Activated effector memory CD4-positive, alpha-beta T cell treated with anti-CD3 and anti-CD28 coated beads, Interleukin-2, amount 50 U/mL, for 16 hours (primary cell): ENCODE measurements around the gene MTARC1.

Source experiments
- DNase-seq: peaks from one replicate; pipeline ENCODE4 v3.0.0-alpha.2; 2020

The MTARC1 gene

DNA sequence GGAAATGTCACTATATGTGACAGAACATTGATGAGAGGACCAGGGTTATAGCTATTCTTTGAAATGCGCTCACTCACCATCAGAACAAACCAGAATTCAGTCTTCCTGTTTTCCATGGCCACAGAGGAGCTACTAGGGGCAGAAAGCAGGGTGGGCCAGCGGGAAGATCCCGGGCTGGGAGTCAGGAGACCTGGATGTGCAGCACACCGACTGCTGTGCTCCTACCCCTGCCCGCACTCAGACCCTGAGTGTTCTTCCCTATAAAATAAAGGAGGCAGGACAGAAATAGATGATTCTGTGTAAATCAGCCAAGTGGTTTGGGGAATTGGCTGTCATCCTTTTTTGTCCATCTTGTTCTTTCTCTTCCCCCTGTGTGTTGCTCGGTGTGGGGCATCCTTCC, 21.0 kb downstream of the MTARC1 start:
- no peak for DNase-seq

DNA sequence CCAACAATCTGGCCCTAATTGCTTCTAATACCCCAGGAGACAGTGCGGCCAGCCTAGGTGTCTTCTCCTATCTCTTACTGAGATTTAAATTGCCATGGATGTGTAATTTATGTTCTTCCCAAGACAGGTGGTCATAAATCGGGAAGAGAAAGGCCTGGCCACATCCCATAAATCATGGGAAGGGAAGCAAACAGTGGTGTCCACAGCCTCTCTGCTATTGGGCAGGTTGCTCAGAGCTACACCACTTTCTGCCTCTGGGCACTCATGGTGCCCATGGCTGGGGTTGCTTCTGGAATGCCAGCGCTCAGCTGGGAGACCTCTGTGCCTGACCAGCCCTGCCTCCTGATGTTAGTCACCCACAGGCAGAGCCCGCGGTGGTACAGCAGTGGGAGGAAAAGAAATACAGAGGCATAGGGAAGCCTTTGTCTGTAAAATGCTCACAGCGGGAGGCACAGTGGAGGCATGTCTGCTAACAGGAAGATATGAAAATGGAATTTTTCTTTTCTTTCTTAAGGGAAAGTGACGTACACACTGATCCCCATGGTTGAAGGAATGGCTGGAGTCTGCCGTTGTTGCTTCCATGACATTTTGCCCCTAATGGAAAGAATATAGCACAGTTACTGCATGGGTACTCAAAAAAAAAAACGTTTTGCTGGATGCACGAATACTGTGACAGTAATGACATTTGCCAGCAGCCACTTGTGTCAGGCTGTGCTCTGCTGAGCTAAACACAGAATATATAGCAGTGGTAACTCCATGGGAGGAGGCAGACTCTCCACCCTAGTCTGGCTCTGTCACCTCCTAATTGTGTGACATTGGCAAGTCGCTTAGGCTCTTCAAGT, 21.9 kb downstream of the MTARC1 start:
- DNase-seq: no peak

- DNase-seq: no peak
These were observed 22.5 kb downstream of the MTARC1 start for GRCh38 chr1:220809187-220809550.

- DNase-seq: no peak
These were observed 23.0 kb downstream of the MTARC1 start for GRCh38 chr1:220809704-220810103.

GRCh38 chr1:220810179-220810653, 23.5 kb downstream of the MTARC1 start:
- DNase-seq: peak; percentile 86

- DNase-seq: no peak
These were observed 24.2 kb downstream of the MTARC1 start for GRCh38 chr1:220810963-220811362.

DNA sequence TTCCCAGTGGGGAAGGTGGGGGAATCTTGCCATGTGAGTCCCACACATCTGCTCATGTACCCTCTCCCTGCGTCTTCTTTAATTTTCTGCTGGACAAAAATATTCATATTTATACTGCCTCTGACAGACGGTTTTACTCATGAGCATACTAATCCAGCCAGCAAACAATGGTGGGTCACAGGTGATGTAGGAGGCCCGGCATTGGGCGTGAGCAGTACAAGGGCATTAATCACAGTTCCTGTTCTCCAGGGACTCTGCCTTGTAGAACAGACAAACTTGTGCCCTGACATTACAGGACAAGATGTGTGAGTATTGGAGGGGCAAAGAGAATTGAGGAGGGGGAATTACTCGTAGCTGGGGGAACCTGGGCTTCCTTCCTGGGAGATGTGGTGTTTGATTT, 25.0 kb downstream of the MTARC1 start:
- DNase-seq: no peak

- no peak for DNase-seq
These were observed 25.6 kb downstream of the MTARC1 start for GRCh38 chr1:220812308-220812707.

GRCh38 chr1:220813013-220813412, 26.3 kb downstream of the MTARC1 start:
- DNase-seq: no peak

DNA sequence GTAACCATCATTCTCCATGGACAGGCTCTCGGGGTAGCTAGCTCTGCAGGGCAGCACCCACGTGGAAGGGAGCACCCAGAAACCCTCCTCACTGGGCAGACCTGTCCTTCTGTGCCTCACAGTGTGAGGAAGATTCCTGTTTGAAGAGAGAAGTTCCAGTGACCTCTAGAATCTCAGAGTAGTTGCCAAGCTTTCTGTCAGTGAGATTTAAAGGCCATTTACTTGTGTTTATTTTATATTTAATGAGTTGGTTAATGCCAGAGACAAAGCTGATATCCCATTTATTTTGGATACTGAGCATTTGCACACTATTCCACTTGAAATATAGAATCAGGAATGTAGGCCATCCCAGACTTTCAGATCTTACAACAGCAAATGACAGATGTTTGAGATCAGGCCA, 28.7 kb downstream of the MTARC1 start:
- DNase-seq: no peak

DNA sequence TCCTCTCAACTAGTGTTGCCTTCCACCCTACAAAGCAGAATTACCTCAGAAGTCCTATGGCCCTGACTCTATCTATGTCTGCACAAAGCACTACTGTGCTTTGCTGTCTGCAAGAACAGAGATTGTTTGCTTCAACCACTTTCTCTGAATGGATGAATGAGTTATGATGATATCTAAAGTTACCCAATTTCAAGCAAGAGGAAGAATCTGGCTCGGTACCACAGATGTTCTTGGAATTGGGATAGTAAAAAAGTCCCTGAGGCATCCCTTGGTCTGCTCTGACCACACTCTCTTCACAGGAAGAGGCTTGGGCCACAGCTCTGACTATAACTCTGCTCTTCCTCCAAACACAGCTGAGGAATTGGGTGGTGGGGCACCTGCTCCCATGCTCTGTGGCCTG, 31.2 kb downstream of the MTARC1 start:
- no peak for DNase-seq

- no peak for DNase-seq
These were observed 31.9 kb downstream of the MTARC1 start for GRCh38 chr1:220818421-220819173.

DNA sequence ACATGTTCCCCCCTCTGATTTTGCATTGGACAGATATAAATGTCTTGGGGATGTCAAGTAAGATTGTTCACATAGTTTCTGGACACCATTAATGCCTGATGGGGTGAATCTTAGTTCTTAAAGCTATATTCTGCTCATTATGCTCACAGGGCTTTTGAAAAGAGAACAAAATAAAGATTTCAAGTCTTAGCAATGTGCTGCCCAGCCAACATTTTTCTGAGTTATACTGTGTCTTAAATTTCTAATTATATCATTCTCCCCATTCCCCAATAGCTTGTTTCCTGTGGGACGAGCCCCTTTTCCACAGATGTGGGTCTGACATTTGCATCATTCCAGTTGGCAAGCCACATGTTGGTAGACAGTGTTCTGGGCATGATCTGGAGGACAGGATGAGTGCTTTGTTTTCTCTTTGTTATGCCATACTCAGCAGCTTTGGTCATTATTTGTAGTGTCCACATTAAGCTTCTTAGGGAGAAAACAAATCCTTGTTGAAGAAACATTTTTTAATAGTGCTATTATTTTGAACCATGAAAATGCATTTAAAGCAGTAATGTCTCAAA, 32.8 kb downstream of the MTARC1 start:
- no peak for DNase-seq

DNA sequence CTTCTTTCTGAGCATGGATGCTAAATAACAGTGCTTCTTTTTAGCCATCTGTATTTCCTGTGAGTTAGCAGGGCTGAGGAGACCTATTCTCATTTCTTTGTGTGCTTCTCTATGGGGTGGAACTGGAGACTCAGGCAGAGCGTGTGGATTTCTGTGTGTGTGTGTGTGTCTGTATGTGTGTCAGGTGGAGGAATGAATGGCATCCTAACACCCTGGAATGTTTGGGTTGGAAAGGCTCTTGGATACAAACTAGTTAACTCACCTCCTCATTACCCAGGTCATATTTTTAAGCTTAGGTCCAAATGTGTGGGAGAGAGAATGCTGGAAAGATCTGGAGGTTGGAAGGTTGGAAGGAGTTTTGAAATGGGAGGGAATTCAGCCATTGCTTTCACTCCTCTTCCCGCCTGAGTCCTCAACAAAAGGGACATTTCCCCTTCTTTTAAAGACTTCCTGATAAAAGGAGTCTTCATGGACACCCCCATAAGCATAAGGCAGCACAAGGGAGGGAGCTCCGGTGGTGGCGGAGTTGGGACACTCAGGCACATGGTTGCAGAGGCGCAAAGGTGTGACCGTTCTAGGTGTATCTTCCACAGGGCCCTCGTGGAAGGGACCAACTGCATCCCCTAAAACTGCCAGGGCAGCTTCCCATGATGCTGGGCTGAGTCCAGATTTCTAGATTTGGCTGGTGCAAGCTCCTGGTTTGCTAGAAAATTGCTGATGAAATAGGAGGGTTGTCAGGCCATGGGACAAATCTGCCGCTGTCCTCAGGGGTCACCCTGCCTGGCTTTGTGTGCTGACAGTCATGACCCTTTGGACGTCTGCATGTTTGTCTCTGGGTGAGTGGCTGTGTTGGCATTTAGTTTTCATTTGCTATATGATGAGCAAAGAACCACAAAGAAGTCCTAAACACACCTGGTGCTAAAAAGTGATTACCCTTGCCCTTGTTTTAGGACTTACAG, 37.6 kb downstream of the MTARC1 start:
- DNase-seq: no peak

GRCh38 chr1:220825819-220826551, 39.3 kb downstream of the MTARC1 start:
- no peak for DNase-seq

- DNase-seq: no peak
These were observed 40.0 kb downstream of the MTARC1 start for GRCh38 chr1:220826729-220827128.

DNA sequence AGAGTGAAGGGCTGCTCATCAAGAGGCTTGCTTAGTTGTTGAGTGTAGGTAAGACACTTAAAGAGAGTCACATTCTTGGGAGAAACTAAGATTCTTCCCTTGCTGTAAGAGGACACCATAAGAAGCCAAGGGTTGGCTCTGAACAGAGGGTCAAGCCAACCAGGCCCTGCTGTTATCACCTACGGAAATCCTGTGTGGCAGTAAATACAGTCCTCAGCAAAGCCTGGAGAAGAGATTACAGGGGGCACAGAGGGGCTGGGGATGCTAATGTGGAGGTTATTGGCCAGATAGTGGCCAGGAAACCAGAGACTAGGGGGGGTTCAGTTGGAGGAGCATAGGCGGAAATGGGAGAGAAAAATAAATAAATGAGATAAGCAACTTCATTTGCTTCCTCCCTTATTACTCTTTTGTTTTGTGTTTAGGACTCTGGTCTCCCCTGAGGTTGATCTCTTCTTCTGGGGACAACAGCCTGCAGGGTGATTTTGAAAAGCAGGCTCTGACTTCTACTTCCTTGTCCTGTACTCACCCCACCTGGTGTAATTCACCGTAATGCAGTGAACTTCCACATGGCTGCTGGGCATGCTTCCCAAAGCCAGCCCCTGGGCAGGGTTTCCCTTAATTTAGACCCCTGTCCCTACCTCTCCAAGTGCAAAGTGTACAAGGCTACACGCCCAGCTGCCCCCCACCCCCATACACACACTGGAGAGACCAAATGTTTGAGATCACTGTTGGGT, 40.9 kb downstream of the MTARC1 start:
- no peak for DNase-seq

DNA sequence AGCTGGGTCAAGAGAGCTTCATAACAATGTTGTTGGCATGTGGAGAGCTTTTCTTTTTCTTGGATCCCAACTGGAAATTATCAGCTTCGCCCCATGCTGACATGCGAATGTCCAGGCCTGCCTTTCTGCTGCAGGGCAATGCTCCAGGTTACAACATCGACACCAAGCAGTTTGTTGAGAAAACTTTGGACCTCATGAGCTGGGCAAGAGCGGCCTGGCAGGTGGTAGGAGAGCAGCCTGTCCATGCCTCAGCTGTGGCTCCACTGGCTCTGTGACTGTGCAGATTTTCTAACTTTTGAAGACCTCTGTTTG, 41.4 kb downstream of the MTARC1 start:
- no peak for DNase-seq

DNA sequence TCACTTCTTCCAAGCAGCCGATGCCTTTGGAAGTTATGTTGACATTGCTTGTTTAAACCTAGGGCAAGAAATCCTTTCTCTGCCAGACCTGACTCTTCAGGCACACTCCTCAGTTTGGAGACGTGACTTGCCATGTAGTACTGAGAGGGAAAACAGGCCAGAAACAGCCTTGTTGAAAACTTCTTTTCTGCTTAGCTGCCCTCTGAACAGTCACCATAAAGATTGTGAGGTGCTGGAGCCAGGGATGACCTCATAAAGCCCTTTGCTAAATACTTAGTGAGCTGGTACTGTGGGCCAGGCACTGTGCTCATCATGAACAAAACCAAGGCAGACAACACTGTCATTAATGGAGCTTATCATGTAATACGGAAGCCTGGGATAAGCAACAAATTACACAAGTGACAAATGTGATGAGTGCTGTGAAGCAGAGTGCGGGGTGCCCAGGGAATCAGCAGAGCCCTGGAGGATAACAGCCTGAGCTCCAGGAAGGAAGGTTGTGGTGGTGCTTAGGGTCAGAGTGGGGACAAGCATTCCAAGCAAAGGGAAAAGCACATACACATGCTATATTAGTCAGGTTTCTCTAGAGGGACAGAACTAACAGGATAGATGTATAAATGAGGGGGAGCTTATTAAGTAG, 42.4 kb downstream of the MTARC1 start:
- no peak for DNase-seq

DNA sequence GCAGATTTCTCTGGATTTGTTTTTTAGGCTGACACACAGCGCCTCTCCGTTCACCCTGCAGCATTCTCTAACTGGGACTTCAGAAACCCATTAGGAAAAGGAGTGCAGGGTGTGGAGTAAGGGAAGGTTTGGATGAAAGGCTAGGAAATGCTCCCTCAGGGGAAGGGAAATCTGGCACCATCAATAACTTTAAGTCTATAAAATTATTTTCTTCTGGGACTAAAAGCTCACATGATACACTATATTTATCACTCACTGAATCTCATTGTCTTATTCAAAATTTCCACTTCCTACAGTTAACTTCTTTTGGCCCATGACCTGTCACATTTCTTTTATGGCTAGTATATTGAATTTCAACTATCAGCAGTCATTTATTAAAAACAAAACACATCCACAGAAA, 46.7 kb downstream of the MTARC1 start:
- DNase-seq: no peak
